NK-92 treated with Interleukin-12 subunit alpha and Interleukin-12 subunit beta, amount 100 ng/mL, for 24 hours (cell line): Measurements from ENCODE around the gene CPOX.
A peak's percentile ranks its signal among the peaks of the same experiment; 100 is the strongest.

Source experiments
- DNase-seq: peaks from one replicate; lab custom pipeline; 2025; lab: John Stamatoyannopoulos, UW

CPOX gene

GRCh38 chr3:98596087-98596486, 2.7 kb upstream of the CPOX start:
- DNase-seq, result no peak

GRCh38 chr3:98594628-98595324, 1.4 kb upstream of the CPOX start:
- DNase-seq, result no peak

- DNase-seq, result no peak
Measured at GRCh38 chr3:98592345-98592935, 971 bp downstream of the CPOX start.

GRCh38 chr3:98589331-98590036, 3.9 kb downstream of the CPOX start:
- no peak for DNase-seq

- DNase-seq, result no peak
Measured at GRCh38 chr3:98588065-98588464, 5.3 kb downstream of the CPOX start.

- no peak for DNase-seq
Measured at GRCh38 chr3:98587654-98588053, 5.8 kb downstream of the CPOX start.

- DNase-seq, result no peak
Measured at GRCh38 chr3:98584547-98584946, 8.9 kb downstream of the CPOX start.

GRCh38 chr3:98583766-98584165, 9.6 kb downstream of the CPOX start:
- DNase-seq, result no peak

GRCh38 chr3:98582042-98582441, 11.4 kb downstream of the CPOX start:
- DNase-seq, result no peak

- DNase-seq, result no peak
Measured at GRCh38 chr3:98581474-98581873, 11.9 kb downstream of the CPOX start.

GRCh38 chr3:98580401-98581386, 12.7 kb downstream of the CPOX start:
- DNase-seq, result no peak

- no peak for DNase-seq
Measured at GRCh38 chr3:98577178-98577895, 16.1 kb downstream of the CPOX start.

- no peak for DNase-seq
Measured at GRCh38 chr3:98574132-98574531, 19.3 kb downstream of the CPOX start.

GRCh38 chr3:98573181-98573728, 20.2 kb downstream of the CPOX start:
- no peak for DNase-seq

- DNase-seq, result no peak
Measured at GRCh38 chr3:98568402-98568801, 25.0 kb downstream of the CPOX start.

- no peak for DNase-seq
Measured at GRCh38 chr3:98567666-98568270, 25.6 kb downstream of the CPOX start.

- DNase-seq, result no peak
Measured at GRCh38 chr3:98565843-98566242, 27.6 kb downstream of the CPOX start.

- DNase-seq, result no peak
Measured at GRCh38 chr3:98565237-98565643, 28.2 kb downstream of the CPOX start.

- DNase-seq, result peak; percentile 26
Measured at GRCh38 chr3:98564282-98565005, 29.0 kb downstream of the CPOX start.

- no peak for DNase-seq
Measured at GRCh38 chr3:98563661-98564281, 29.6 kb downstream of the CPOX start.
